ENCODE data around the gene LANCL2.

Gene LANCL2

GRCh38 chr7:55438085-55438756 lies 73.1 kb downstream of the LANCL2 start:
- DNase-seq (ENCODE audit: low spot score): no peak

- DNase-seq (ENCODE audit: low spot score): no peak
These were observed 73.8 kb downstream of the LANCL2 start for GRCh38 chr7:55438757-55439525.

GRCh38 chr7:55439627-55440026 lies 74.5 kb downstream of the LANCL2 start:
- peak; percentile 64 for DNase-seq (ENCODE audit: low spot score)

GRCh38 chr7:55440040-55440690 lies 75.0 kb downstream of the LANCL2 start:
- DNase-seq (ENCODE audit: low spot score): peak; percentile 12

- peak; percentile 7 for DNase-seq (ENCODE audit: low spot score)
These were observed 75.9 kb downstream of the LANCL2 start for GRCh38 chr7:55441002-55441401.

- peak; percentile 90 for DNase-seq (ENCODE audit: low spot score)
These were observed 76.8 kb downstream of the LANCL2 start for GRCh38 chr7:55441774-55442522.

GRCh38 chr7:55444786-55445185 lies 79.6 kb downstream of the LANCL2 start:
- no peak for DNase-seq (ENCODE audit: low spot score)

GRCh38 chr7:55448526-55448925 lies 83.4 kb downstream of the LANCL2 start:
- DNase-seq (ENCODE audit: low spot score): no peak

- no peak for DNase-seq (ENCODE audit: low spot score)
These were observed 84.3 kb downstream of the LANCL2 start for GRCh38 chr7:55449205-55449991.

- no peak for DNase-seq (ENCODE audit: low spot score)
These were observed 84.9 kb downstream of the LANCL2 start for GRCh38 chr7:55449992-55450535.

- DNase-seq (ENCODE audit: low spot score): no peak
These were observed 87.8 kb downstream of the LANCL2 start for GRCh38 chr7:55452971-55453370.

GRCh38 chr7:55457801-55458200 lies 92.7 kb downstream of the LANCL2 start:
- no peak for DNase-seq (ENCODE audit: low spot score)

- DNase-seq (ENCODE audit: low spot score): no peak
These were observed 93.2 kb downstream of the LANCL2 start for GRCh38 chr7:55458351-55458750.

GRCh38 chr7:55463686-55464262 lies 98.6 kb downstream of the LANCL2 start:
- DNase-seq (ENCODE audit: low spot score): peak; percentile 1

- DNase-seq (ENCODE audit: low spot score): peak; percentile 4
These were observed 99.3 kb downstream of the LANCL2 start for GRCh38 chr7:55464422-55464821.

GRCh38 chr7:55465691-55466090 lies 100.6 kb downstream of the LANCL2 start:
- DNase-seq (ENCODE audit: low spot score): peak; percentile 1

GRCh38 chr7:55467047-55467593 lies 102.0 kb downstream of the LANCL2 start:
- no peak for DNase-seq (ENCODE audit: low spot score)

- no peak for DNase-seq (ENCODE audit: low spot score)
These were observed 103.4 kb downstream of the LANCL2 start for GRCh38 chr7:55468495-55468894.

- no peak for DNase-seq (ENCODE audit: low spot score)
These were observed 104.1 kb downstream of the LANCL2 start for GRCh38 chr7:55469271-55469681.

GRCh38 chr7:55469721-55470120 lies 104.6 kb downstream of the LANCL2 start:
- DNase-seq (ENCODE audit: low spot score): no peak

GRCh38 chr7:55470261-55470660 lies 105.1 kb downstream of the LANCL2 start:
- DNase-seq (ENCODE audit: low spot score): no peak
